HG03521 (cell line): ENCODE data around the gene OR4N5.

Experiments
- ATAC-seq: cut with Tn5 transposase; IDR thresholded peaks from one replicate; pipeline ENCODE4 v1.9.1; 2021; ENCODE audit warnings: mild to moderate bottlenecking, moderate library complexity; ENCODE audit not compliant: unreplicated experiment

The OR4N5 gene

DNA sequence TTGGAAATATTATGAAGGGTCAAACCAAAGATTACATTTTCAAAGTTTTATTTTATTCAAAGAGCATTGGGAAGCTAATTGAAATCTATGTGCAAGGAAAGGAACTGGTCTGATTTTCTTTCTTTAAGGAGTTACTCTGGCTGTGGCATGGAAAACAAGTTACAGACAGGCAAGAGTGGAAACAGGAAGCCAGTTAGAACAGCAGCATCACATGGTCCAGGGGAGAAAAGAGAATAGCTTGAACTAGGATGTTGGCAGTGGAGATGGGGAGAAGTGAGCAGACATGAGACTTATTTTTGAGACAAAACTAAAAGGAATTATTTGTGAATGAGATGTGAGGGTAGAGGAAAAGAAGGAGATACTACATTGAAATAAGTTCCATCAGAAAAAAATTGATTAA is 55.5 kb downstream of the OR4N5 start:
- ATAC-seq: no peak
